GM19239 (cell line): ENCODE data around the gene PREX1.

Experiments
- DNase-seq: peaks from one replicate; pipeline ENCODE4 v3.0.0; 2011; ENCODE audit warnings: low spot score; ENCODE audit not compliant: insufficient read length
- FAIRE-seq: peaks from 2 replicates; lab custom pipeline; 2011; peaks lifted over from hg19 to GRCh38; lab: Jason Lieb, UNC

The PREX1 gene

DNA sequence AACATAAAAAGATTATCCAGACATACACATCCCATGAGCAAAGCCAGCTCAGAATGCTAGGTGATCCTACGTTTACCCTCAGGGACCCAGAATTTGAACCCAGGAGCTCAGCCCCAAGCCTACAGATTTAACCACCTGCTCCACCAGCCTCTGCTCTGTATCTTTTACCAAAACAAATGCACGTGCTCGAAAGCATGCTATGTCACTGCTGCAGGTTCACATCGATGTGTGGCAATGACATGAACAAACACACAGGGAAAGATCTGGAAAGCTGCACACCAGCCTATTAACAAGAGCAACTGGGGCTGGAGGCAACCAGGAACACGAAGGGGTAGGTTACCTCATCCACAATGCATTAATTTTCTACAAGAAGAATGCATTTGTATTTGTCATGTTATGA, 32.1 kb downstream of the PREX1 start:
- DNase-seq (no peak), FAIRE-seq (no peak)

GRCh38 chr20:48794816-48795457, 32.9 kb downstream of the PREX1 start:
- FAIRE-seq, result no peak
- DNase-seq, result no peak

- no peak for FAIRE-seq
- DNase-seq, result no peak
These were observed 33.4 kb downstream of the PREX1 start for GRCh38 chr20:48794360-48794759.

DNA sequence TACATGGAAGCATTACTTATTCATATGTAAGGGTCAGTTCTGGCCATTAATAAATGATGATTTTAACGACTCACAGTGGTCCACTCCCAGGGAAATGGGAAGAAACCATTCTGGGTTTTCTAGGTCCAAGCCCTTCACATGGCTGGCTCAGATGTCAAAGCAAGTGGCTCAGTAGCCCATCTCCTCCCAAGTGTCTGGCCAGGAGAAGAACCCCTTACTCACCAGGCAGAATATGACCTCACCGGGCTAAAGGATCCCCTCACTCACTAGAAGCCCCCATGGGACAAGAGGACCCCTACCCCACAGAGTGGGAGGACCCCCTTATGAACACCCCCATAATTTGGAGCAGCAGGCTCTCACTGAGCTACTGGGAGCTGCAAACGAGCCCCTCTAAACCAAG, 34.0 kb downstream of the PREX1 start:
- FAIRE-seq, result no peak
- no peak for DNase-seq

DNA sequence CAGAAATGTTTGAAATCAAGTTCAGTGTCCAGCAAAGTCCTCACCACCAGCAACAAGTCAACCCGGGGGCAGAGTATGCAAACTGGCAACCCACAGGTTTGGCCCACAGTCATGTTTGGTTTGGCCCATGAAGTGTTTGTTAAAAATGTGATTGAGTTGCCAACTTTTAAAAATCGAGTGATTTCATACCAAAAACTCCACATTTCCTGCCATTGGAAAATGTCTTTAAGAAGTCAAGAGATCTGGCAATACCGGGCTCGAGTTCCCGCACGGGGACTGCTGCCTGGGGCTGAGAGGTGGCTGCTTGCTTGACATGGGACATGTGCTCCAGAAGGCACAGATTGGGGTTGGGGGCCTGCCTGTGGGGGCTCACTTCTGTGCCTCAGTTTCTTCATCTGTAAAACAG, 36.1 kb downstream of the PREX1 start:
- peak; percentile 33 for FAIRE-seq
- no peak for DNase-seq

DNA sequence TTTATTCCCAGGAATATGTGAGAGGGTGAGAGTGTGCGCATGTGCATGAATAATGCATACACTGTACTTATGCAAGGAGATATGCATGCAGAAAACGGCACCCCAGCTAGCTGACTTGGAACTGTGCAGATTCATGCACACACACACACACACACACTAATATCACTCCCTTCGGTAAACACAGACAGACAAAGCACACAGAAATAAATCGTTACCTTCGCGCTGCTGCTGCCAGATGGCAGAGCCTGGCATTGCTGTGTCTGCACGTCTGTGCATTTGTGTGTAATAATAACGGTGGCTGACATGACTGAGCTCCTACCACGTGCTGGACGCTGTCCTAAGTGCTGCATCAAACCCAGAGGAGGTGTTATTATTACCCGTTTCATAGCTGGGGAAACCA, 36.8 kb downstream of the PREX1 start:
- FAIRE-seq, result no peak
- no peak for DNase-seq

DNA sequence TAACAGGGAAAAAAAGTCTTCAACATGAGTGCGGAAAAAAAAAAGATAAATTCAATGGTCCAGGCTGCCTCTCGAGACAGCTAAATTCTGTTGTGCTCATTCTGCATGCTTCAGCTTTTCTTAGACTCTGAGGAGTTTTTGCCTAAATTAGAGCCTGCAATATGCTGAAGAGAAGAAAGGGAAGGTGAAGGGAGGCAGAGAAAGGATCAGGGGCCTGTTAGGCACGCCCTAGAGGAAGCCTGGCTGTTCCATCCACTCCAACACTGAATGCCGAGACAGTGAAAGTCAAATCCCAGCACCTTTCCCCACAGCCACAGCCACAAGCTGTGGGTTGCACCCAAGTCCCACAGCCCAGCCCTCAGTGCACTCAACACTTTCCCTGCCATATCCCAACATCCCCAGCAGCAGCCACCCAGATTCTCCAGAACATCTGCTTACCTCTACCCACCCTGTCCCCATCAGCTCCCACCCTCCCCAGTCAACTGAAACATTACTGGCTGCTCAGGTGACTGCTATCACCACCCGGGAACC, 37.3 kb downstream of the PREX1 start:
- no peak for FAIRE-seq
- no peak for DNase-seq

DNA sequence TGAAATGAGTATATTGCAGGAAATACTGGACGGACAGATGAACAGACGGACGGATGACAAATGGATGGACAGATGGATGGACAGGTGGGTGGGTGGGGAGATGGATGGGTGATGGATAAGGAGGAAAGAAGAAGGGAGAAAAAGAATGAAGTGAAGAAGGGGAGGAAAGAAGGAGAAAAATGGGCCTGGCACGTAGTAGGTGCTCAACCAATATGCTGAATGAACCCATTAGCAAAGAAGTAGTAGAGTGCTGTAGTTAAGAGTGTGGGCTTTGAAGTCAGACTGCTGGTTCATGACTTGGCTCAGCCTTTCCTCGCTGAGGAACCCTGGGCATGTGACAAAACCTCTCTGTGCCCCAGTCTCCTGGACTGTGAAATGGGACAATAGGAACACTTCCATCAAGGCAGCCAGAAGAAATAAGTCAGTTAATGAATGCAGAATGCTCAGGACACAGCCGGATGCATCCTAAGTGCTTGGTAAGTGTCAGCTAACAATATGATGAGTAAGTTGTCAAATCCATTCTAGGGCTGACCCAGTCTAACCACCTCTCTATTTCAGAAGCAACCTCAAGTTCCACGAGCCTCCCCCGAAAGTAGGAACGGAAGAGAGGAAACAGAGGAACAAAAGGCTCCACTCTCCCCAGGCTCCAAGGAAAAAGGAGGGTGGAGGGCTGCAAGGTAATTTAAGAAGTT, 37.9 kb downstream of the PREX1 start:
- FAIRE-seq (peak; percentile 70), DNase-seq (no peak)

GRCh38 chr20:48789185-48789668, 38.6 kb downstream of the PREX1 start:
- FAIRE-seq (no peak), DNase-seq (no peak)

- peak; percentile 38 for DNase-seq
These were observed 39.2 kb downstream of the PREX1 start for GRCh38 chr20:48788486-48789072.

DNA sequence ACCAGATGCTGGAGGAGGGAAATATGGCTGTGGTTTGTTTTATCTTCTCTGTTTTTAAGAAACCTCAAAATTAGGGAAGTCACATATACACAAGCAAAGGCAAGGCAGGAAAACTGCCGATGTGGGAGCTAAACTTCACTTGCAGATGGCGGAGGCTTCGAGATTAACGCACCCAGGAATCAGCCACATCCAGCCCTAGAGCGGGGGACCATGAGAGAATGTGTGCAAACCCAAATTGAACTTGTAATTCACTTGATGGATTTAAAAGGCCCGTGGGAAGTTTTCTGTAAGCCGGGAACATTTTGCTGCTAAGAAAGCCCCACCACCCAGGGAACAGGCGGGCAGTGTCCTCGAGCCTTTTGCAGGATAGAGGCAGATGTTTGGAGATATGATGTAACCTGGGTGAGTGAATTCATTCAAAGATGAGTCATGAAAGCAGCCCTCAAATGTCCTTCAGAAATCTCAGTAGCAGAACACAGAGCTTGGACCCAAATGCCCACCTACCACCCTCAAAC, 39.9 kb downstream of the PREX1 start:
- FAIRE-seq, result no peak
- no peak for DNase-seq

More at GRCh38 chr20:48788486-48789072, 39.2 kb downstream of the PREX1 start:
- FAIRE-seq, result peak; percentile 97

- FAIRE-seq (peak; percentile 11), DNase-seq (no peak)
These were observed 40.7 kb downstream of the PREX1 start for GRCh38 chr20:48786951-48787705.

DNA sequence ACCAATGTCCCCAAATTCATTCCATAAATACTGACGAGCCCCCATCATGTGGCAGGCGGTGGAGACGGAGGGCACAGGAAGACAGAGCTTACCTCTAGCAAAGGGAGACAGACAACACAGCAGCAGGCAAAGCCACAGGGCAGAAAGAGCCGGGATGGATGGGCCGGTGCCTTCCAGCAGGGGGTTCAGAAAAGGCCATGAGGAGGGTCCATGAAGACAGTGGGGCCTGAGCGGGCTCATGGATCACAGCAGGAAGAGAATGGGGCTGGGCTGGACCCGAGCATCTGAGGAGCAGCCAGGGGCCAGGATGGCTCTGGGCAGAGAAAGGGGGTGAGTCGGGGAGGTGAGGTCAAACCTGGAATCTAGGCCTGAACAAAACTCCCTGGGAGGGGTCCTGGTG, 42.0 kb downstream of the PREX1 start:
- FAIRE-seq (no peak), DNase-seq (no peak)

- FAIRE-seq, result no peak
- DNase-seq, result no peak
These were observed 42.5 kb downstream of the PREX1 start for GRCh38 chr20:48785256-48785655.

- DNase-seq (no peak), FAIRE-seq (peak; percentile 55)
These were observed 43.5 kb downstream of the PREX1 start for GRCh38 chr20:48784273-48784641.

- DNase-seq, result no peak
- FAIRE-seq, result peak; percentile 90
These were observed 44.1 kb downstream of the PREX1 start for GRCh38 chr20:48783533-48784272.

- FAIRE-seq, result peak; percentile 75
- no peak for DNase-seq
These were observed 44.9 kb downstream of the PREX1 start for GRCh38 chr20:48782901-48783308.

DNA sequence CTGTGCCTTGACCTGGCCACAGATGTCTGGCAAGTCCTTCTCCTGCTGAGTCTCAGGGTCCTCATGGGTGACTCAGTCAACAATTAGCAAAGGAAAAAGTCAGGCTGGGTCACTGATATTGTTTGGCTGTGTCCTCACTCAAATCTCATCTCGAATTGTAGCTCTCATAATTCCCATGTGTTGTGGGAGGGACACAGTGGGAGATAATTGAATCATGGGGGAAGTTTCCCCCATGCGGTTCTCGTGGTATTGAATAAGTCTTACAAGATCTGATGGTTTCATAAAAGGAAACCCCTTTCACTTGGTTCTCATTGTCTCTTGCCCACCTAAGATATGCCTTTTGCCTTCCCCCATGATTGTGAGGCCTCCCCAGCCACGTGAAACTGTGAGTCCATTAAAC, 45.7 kb downstream of the PREX1 start:
- FAIRE-seq (no peak), DNase-seq (no peak)

- DNase-seq (no peak), FAIRE-seq (peak; percentile 40)
These were observed 46.2 kb downstream of the PREX1 start for GRCh38 chr20:48781634-48782033.

DNA sequence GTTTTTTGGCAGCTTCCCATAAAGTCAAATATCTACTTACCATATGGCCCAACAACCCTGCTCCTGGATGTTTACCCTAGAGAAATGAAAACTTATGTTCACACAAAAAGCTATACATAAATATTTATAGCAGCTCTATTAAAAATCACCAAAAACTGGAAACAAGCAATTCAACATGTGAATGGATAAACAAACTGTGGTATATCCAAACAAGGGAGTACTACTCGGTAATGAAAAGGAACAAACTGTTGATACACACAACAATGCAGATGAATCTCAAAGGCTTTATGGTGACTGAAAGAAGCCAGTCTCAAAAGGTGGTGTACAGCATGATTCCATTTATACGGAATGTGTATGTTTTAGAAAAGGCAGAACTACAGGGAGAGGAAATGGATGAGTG, 48.4 kb downstream of the PREX1 start:
- no peak for DNase-seq
- no peak for FAIRE-seq
